Adrenal gland (tissue), 12 donors: ENCODE measurements around the gene CYP27B1. TPM values are rescaled to one million over a fixed set of nuclear protein-coding genes. Genes with fewer than 3 reads are reported as not detected.
A peak's percentile ranks its signal among the peaks of the same experiment; 100 is the strongest.

Experiments
- DNase-seq, 7 donors: peaks; one replicate each; pipeline ENCODE4 v3.0.0-alpha.2; 2019 to 2020
- H3K27ac ChIP-seq, 5 donors: fragments of 200-600 bp; sonication (generic) in 4 of 5; 1 replicate in 3 of 5; 2 replicates in 2 of 5; pipeline versions ENCODE4 v1.5.1 to v1.8.0; 2016 to 2020; ENCODE audit warnings: mild to moderate bottlenecking in 1 of 5
- H3K27me3 ChIP-seq: fragments of 200-600 bp; 2 replicates; pipeline ENCODE4 v1.8.0; 2021
- H3K36me3 ChIP-seq, 2 donors: fragments of 200-600 bp; replicated peaks in 1 of 2; 1 replicate in 1 of 2; 2 replicates in 1 of 2; pipeline versions ENCODE4 v1.5.1 to v1.8.0; 2018 to 2022
- H3K4me1 ChIP-seq, 2 donors: fragments of 200-600 bp; replicated peaks in 1 of 2; 1 replicate in 1 of 2; 2 replicates in 1 of 2; pipeline versions ENCODE4 v1.5.1 to v1.8.0; 2018 to 2021
- H3K4me3 ChIP-seq, 4 donors: fragments of 200-600 bp; sonication (generic) in 3 of 4; one replicate each; pipeline ENCODE4 v1.5.1; 2016 to 2018
- H3K9me3 ChIP-seq, 3 donors: fragments of 200-600 bp; sonication (generic) in 1 of 3; replicated peaks in 1 of 3; 1 replicate in 2 of 3; 2 replicates in 1 of 3; pipeline versions ENCODE4 v1.5.1 to v1.8.0; 2016 to 2021
- POLR2A ChIP-seq, 2 donors: fragments of 450-650 bp; IDR thresholded peaks; one replicate each; pipeline ENCODE4 v1.6.1; 2017; ENCODE audit warnings: antibody characterized with exemption in 2 of 2, mild to moderate bottlenecking in 2 of 2, moderate library complexity in 1 of 2
- WGBS, 4 donors: extraction: QIAGEN DNeasy Blood & Tissue Kit in 2 of 4; methylation state at CpG; one replicate each; pipeline versions ENCODE4 v1.1.5 to v1.1.7; 2013 to 2017; 5-methylcytosine and 5-hydroxymethylcytosine counted together
- intact Hi-C, 2 donors: fragments of 100-400 bp; cut with DNase I; formaldehyde crosslinking; loops; one replicate each; pipeline versions ENCODE4 v1.14.1 to v1.15.0; 2022 to 2023
- polyA plus RNA-seq, 3 donors: library from polyadenylated mRNA; stranded (reverse); fragments of 200-250 nt in 2 of 3; fragments of 350-450 nt in 1 of 3; fragmentation: Illumina TruSeq in 1 of 3; extraction: RNeasy Lipid Tissue Mini Kit (QIAGEN cat#74804) in 1 of 3; gene quantifications; one replicate each; pipeline ENCODE4 v1.2.3, GENCODE V29; 2013 to 2014
- total RNA-seq, 9 donors: library from RNA; depleted of rRNA in 4 of 9; stranded (reverse); fragments of >200 nt in 4 of 9; fragments of 120-200 nt in 1 of 9; fragmentation: NEBNext Ultra II Directional in 1 of 9; extraction: Animal tissue kit (Norgen Biotek cat#: 25700) in 1 of 9; gene quantifications; one replicate each; pipeline versions ENCODE4 v1.1.0 to v1.2.4, GENCODE V29; 2013 to 2023
- TF ChIP-seq, protein P1 (sequence below), 6 experiments: fragments of 450-650 bp in 4 of 6; fragments of 200-600 bp in 2 of 6; sonication (generic) in 1 of 6; IDR thresholded peaks; 1 replicate in 5 of 6; 2 replicates in 1 of 6; pipeline versions ENCODE4 v1.5.1 to v1.8.0; 2016 to 2021; ENCODE audit warnings: antibody characterized with exemption in 6 of 6, mild to moderate bottlenecking in 2 of 6, moderate library complexity in 1 of 6
- donor health status: healthy with polysubstance abuse.
- donor health status: Bipolar disorder and iron deficiency.
- donor health status: DM: yes; HTN: yes; CAD: no.
- donor health status: DM: no; HTN: no; CAD: no.
- donor health status: DM: no; HTN: no; CAD: no.
- donor health status: DM: yes; HTN: yes; CAD: no.

The CYP27B1 gene
- total and polyA plus RNA-seq, 12 donors = 0.48 to 10.4 (median 3.1) TPM

GRCh38 chr12:57806677-57807076 is 39.8 kb upstream of the CYP27B1 start:
- TF ChIP-seq, protein P1, sequence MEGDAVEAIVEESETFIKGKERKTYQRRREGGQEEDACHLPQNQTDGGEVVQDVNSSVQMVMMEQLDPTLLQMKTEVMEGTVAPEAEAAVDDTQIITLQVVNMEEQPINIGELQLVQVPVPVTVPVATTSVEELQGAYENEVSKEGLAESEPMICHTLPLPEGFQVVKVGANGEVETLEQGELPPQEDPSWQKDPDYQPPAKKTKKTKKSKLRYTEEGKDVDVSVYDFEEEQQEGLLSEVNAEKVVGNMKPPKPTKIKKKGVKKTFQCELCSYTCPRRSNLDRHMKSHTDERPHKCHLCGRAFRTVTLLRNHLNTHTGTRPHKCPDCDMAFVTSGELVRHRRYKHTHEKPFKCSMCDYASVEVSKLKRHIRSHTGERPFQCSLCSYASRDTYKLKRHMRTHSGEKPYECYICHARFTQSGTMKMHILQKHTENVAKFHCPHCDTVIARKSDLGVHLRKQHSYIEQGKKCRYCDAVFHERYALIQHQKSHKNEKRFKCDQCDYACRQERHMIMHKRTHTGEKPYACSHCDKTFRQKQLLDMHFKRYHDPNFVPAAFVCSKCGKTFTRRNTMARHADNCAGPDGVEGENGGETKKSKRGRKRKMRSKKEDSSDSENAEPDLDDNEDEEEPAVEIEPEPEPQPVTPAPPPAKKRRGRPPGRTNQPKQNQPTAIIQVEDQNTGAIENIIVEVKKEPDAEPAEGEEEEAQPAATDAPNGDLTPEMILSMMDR (IDR thresholded peaks at IDR 0.05) = no peak
- no peak for TF ChIP-seq POLR2A (IDR thresholded peaks at IDR 0.05)
- H3K27me3 ChIP-seq = no peaks in the 10 kb centered on the region
- H3K36me3 ChIP-seq = peaks cover 0 to 94% of the 10 kb centered on the region in 2 donors
- intact Hi-C loops = no loop called here
- no peak overlapping the region for H3K27ac ChIP-seq
- H3K4me1 ChIP-seq = no peaks in the 10 kb centered on the region
- no peak overlapping the region for H3K4me3 ChIP-seq
- DNase-seq = no peak
- H3K9me3 ChIP-seq = no peaks in the 10 kb centered on the region
- WGBS, 4 donors = 96 to 98% (median 97%) methylated on average over 3 of the region's 3 CpGs

DNA sequence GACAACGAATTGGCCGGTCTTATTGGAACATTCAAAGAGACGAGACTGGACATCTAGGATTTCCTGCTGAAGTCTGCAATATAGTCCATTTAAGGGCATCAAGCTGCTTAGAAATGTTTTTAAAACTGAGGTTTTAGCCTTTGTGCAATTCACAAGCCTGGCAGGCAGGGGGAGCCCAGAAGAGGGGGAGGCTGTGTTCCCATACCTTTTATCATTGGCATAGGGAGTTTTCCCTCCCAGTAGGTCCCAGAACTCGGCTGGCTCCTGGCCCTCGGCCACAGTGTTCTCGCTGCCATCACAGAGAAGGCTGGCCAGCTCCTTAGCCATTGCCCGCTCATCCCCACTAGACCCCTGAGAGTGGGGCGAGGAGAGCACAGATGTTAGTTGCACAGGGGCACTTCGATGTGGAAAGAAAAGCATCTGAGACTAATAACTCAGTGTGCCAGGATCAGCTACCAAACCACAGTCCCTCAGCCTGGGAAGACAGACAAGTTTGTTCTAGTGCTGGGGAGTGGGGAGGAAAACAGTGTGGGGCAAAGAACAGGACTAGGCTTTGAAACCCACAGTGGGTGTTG is 36.5 kb upstream of the CYP27B1 start:
- Histone ChIP-seq H3K9me3 (no peaks in the 10 kb centered on the region), H3K27ac (no peak overlapping the region), H3K36me3 (peaks cover 0 to 94% of the 10 kb centered on the region in 2 donors), H3K27me3 (no peaks in the 10 kb centered on the region), H3K4me1 (no peaks in the 10 kb centered on the region), H3K4me3 (no peak overlapping the region)
- 45 to 61% (median 55%) methylated on average over 6 to 9 of the region's 9 CpGs for WGBS, 4 donors
- peak; percentile 27 to 75 (median 59) for DNase-seq
- TF ChIP-seq, protein P1 (IDR thresholded peaks at IDR 0.05) = peak; percentile 54 to 80 (median 71)
- no peak for TF ChIP-seq POLR2A (IDR thresholded peaks at IDR 0.05)
- intact Hi-C loops = no loop called here

DNA sequence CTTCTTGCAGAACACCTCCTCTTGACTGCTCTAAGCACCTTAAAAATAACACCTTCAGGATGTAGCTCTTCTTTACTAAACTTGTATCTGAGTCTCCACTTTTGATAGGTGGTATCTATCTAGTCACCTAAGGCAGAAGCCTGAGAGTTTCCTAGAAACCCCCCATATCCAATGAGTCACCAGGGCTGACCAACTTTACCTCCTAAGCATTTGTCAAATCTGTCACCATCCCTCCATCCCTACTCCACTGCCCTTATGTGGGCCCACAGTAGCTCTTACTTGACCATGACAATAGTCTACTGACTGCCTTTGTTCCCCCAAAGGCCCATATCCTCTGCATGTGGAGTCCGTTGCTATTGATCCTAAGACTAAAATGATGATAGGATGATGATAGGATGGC is 35.7 kb upstream of the CYP27B1 start:
- no peak overlapping the region for H3K4me3 ChIP-seq
- no peaks in the 10 kb centered on the region for H3K9me3 ChIP-seq
- H3K27me3 ChIP-seq = no peaks in the 10 kb centered on the region
- peaks cover 0 to 94% of the 10 kb centered on the region in 2 donors for H3K36me3 ChIP-seq
- WGBS, 4 donors = 88 to 100% (median 100%) methylated on average over 1 of the region's 1 CpG
- intact Hi-C loops = no loop called here
- no peak for TF ChIP-seq POLR2A (IDR thresholded peaks at IDR 0.05)
- TF ChIP-seq, protein P1 (IDR thresholded peaks at IDR 0.05) = no peak
- H3K27ac ChIP-seq = no peak overlapping the region
- no peaks in the 10 kb centered on the region for H3K4me1 ChIP-seq
- no peak for DNase-seq

DNA sequence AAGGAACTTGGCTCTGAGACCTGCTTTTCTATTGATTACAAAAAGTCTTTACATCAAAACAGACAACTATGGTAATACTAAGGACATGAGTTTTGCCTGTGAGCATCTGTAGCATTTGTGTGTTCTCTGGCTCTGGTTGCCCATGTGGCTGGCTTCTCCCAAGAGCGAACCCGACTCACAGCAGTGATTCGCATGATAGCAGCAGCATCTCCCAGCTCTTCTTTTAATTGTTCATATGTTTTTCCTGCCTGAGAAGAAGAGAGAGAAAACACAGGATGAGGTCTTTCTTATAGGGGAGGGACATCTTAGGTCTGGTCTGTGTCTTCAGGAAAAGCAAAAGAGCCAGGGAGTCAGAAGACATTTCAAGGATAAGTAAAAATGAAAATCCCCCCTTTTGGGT is 34.1 kb upstream of the CYP27B1 start:
- Histone ChIP-seq H3K27me3 (no peaks in the 10 kb centered on the region), H3K9me3 (no peaks in the 10 kb centered on the region), H3K4me1 (no peaks in the 10 kb centered on the region), H3K36me3 (peaks cover 0 to 96% of the 10 kb centered on the region in 2 donors), H3K4me3 (no peak overlapping the region), H3K27ac (no peak overlapping the region)
- no peak for DNase-seq
- 88 to 97% (median 95%) methylated on average over 3 of the region's 3 CpGs for WGBS, 4 donors
- TF ChIP-seq, protein P1 (IDR thresholded peaks at IDR 0.05) = no peak
- TF ChIP-seq POLR2A (IDR thresholded peaks at IDR 0.05) = no peak
- intact Hi-C loops = no loop called here
